Measurements from ENCODE around the gene TEP1. TPM values are rescaled to one million over a fixed set of nuclear protein-coding genes. Genes with fewer than 3 reads are reported as not detected.
"Not testable (repeated sequence)": the region's sequence is repeated elsewhere in the genome, so short reads cannot be mapped to it uniquely, and the experiment has no call there.

TEP1 gene
- total RNA-seq, 2 experiments from 2014 or later, result 29.2 to 40.1 TPM

DNA sequence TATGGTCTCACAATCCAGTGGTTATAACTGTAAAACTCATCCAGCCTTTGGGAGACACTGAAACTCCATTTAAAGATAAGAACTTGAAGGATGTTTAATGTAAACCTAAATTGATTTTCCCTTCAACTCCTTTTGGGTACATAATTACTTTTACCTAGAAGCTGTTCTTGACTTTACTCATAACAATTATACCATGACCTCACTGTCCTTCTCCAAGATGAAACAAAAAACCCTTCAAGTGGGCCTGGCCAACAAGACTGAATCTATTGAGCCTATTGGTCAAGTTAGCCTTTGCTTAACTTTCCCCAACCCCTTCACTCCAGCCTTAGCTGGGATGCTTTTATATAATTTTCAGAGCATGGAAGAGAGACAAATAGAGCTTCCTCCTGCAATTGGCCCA is 47.4 kb downstream of the TEP1 start:
- DNase-seq (no peak), ATAC-seq (no peak)
- Mint-ChIP-seq H3K4me3 (no peak overlapping the region), H3K9me3 (ENCODE audit: low read depth) (peaks cover 2% of the 10 kb centered on the region), H3K27me3 (no peaks in the 10 kb centered on the region), H3K36me3 (ENCODE audit: low read depth) (peaks cover 39% of the 10 kb centered on the region), H3K4me1 (peaks cover 24% of the 10 kb centered on the region), H3K27ac (peak overlapping the region; percentile 68)
- POLR2A ChIA-PET, result no interaction called here
- CTCF ChIA-PET, result interaction anchor here (1.9 kb wide), 1 partner anchor 22 kb away, joined by 6 read pairs; the partner anchor contains the start of gene PARP2
- intact Hi-C loops (cut with DNase I, micrococcal nuclease), result no loop called here

DNA sequence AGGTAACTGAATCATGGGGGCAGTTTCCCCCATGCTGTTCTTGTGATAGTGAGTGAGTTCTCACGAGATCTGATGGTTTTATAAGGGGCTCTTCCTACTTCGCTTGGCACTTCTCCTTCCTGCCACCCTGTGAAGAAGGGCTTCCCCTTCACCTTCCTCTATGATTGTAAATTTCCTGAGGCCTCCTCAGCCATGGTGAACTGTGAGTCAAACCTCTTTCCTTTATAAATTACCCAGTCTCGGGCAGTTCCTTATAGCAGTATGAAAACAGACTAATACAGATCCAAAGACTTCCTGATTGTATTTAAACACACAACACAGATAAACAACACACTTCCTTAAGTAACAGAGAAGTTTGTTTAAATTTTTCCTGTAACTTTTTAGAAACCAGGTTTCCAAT is 54.8 kb downstream of the TEP1 start:
- POLR2A ChIA-PET; intact Hi-C loops (cut with DNase I, micrococcal nuclease); CTCF ChIA-PET; DNase-seq; H3K27me3 Mint-ChIP-seq; ATAC-seq; H3K4me1 Mint-ChIP-seq; H3K4me3 Mint-ChIP-seq; H3K9me3 Mint-ChIP-seq (ENCODE audit: low read depth): not testable (repeated sequence)
- Mint-ChIP-seq H3K36me3 (ENCODE audit: low read depth) (peaks cover 63% of the 10 kb centered on the region), H3K27ac (peak overlapping the region; percentile 78)

GRCh38 chr14:20356422-20356821 is 56.9 kb downstream of the TEP1 start:
- Mint-ChIP-seq H3K36me3 (ENCODE audit: low read depth) (peaks cover 73% of the 10 kb centered on the region), H3K27ac (no peak overlapping the region), H3K4me1 (peaks cover 6% of the 10 kb centered on the region), H3K9me3 (ENCODE audit: low read depth) (no peaks in the 10 kb centered on the region), H3K4me3 (no peak overlapping the region), H3K27me3 (no peaks in the 10 kb centered on the region)
- ChIA-PET POLR2A (interaction anchor here (0.7 to 3.1 kb wide), 2 partner anchors 13 to 58 kb away, joined by 4 to 9 read pairs; partner anchors contain the start of gene PARP2), CTCF (interaction anchor here (0.6 to 1.6 kb wide), 3 partner anchors 26 to 29 kb away, joined by 3 read pairs; no protein-coding TSS in a partner anchor)
- intact Hi-C loops (cut with DNase I, micrococcal nuclease), result no loop called here
- ATAC-seq (no peak), DNase-seq (no peak)

GRCh38 chr14:20350860-20351259 is 62.4 kb downstream of the TEP1 start:
- CTCF ChIA-PET, result interaction anchor here (2.5 kb wide), 1 partner anchor 23 kb away, joined by 7 read pairs; no protein-coding TSS in a partner anchor
- POLR2A ChIA-PET, result interaction anchor here (0.6 kb wide), 1 partner anchor 16 kb away, joined by 3 read pairs; no protein-coding TSS in a partner anchor
- H3K27ac Mint-ChIP-seq, result no peak overlapping the region
- H3K9me3 Mint-ChIP-seq (ENCODE audit: low read depth), result no peaks in the 10 kb centered on the region
- no peaks in the 10 kb centered on the region for H3K27me3 Mint-ChIP-seq
- H3K4me3 Mint-ChIP-seq, result no peak overlapping the region
- ATAC-seq, result no peak
- DNase-seq, result no peak
- H3K36me3 Mint-ChIP-seq (ENCODE audit: low read depth), result peaks cover 60% of the 10 kb centered on the region
- no peaks in the 10 kb centered on the region for H3K4me1 Mint-ChIP-seq
- intact Hi-C loops (cut with DNase I, micrococcal nuclease), result no loop called here

DNA sequence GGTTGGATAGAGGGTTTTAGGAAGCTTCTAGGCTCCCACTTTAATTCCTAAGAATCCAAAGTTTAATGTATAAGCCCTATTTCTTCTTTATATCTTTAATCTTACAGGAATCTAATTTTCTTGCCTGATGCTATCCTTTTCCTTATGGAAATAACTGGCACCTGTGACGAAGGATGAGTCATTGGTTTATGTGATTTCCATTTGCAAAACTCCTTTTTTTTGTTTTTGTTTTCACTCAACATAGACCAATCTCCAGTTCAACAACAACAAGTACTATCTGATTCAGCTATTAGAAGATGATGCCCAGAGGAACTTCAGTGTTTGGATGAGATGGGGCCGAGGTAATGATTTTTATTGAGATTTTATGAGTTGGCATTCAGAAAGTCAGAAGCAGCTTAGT is 63.0 kb downstream of the TEP1 start:
- ATAC-seq (no peak), DNase-seq (no peak)
- CTCF ChIA-PET, result interaction anchor here (0.6 to 1.9 kb wide), 3 partner anchors 67 to 271 kb away, joined by 3 to 6 read pairs (median 3); no protein-coding TSS in a partner anchor
- Mint-ChIP-seq H3K27ac (peak overlapping the region; percentile 2), H3K4me3 (no peak overlapping the region), H3K36me3 (ENCODE audit: low read depth) (peaks cover 60% of the 10 kb centered on the region), H3K27me3 (no peaks in the 10 kb centered on the region), H3K4me1 (peaks cover 5% of the 10 kb centered on the region), H3K9me3 (ENCODE audit: low read depth) (no peaks in the 10 kb centered on the region)
- intact Hi-C loops (cut with DNase I, micrococcal nuclease), result no loop called here
- POLR2A ChIA-PET, result interaction anchor here (0.6 kb wide), 1 partner anchor 17 kb away, joined by 3 read pairs; no protein-coding TSS in a partner anchor

DNA sequence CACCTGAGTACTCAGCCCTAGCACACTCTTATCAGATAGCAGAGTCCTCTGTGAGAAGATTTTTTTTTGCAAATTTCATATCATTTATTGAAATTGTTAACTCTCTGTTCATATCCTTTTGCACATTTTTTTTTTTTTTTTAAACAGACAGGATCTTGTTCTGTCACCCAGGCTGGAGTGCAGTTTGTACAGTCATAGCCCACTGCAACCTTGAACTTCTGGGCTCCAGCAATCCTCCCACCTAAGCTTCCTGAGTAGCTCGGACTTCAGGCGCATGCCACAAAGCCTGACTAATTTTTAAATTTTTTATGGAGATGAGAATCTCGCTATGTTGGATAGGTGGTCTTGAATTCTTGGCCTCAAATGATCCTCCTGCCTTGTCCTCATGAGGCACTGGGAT is 65.6 kb downstream of the TEP1 start:
- ChIA-PET CTCF (no interaction called here), POLR2A (no interaction called here)
- H3K4me3 Mint-ChIP-seq, result no peak overlapping the region
- H3K27ac Mint-ChIP-seq, result no peak overlapping the region
- peaks cover 17% of the 10 kb centered on the region for H3K4me1 Mint-ChIP-seq
- H3K9me3 Mint-ChIP-seq (ENCODE audit: low read depth), result no peaks in the 10 kb centered on the region
- intact Hi-C loops (cut with DNase I, micrococcal nuclease), result no loop called here
- no peaks in the 10 kb centered on the region for H3K27me3 Mint-ChIP-seq
- DNase-seq (no peak), ATAC-seq (no peak)
- H3K36me3 Mint-ChIP-seq (ENCODE audit: low read depth), result peaks cover 56% of the 10 kb centered on the region

GRCh38 chr14:20346713-20347112 is 66.6 kb downstream of the TEP1 start:
- peaks cover 47% of the 10 kb centered on the region for H3K36me3 Mint-ChIP-seq (ENCODE audit: low read depth)
- no peak overlapping the region for H3K27ac Mint-ChIP-seq
- no peak for ATAC-seq
- H3K27me3 Mint-ChIP-seq, result no peaks in the 10 kb centered on the region
- no peak for DNase-seq
- no peaks in the 10 kb centered on the region for H3K9me3 Mint-ChIP-seq (ENCODE audit: low read depth)
- ChIA-PET POLR2A (no interaction called here), CTCF (no interaction called here)
- no peak overlapping the region for H3K4me3 Mint-ChIP-seq
- H3K4me1 Mint-ChIP-seq, result peaks cover 17% of the 10 kb centered on the region
- intact Hi-C loops (cut with DNase I, micrococcal nuclease), result no loop called here

DNA sequence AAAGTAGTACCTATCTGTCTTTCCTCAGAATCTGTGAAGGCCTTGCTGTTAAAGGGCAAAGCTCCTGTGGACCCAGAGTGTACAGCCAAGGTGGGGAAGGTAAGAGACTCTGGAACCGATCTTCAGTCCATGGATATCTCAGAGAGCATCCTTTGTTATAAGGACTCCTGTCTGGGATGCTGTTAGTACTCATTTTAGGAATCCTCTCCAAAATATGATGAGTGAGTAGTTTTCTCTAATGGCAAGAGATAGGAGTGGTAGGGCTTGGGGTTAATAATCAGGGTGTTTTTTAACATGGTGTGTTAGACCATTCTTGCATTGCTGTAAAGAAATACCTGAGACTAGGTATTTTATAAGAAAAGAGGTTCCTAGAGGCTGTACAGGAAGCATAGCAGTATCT is 67.9 kb downstream of the TEP1 start:
- H3K4me3 Mint-ChIP-seq, result no peak overlapping the region
- peaks cover 39% of the 10 kb centered on the region for H3K36me3 Mint-ChIP-seq (ENCODE audit: low read depth)
- intact Hi-C loops (cut with DNase I, micrococcal nuclease), result no loop called here
- no peak for DNase-seq
- H3K4me1 Mint-ChIP-seq, result peaks cover 20% of the 10 kb centered on the region
- H3K27ac Mint-ChIP-seq, result peak overlapping the region; percentile 16
- POLR2A ChIA-PET, result no interaction called here
- no peak for ATAC-seq
- H3K27me3 Mint-ChIP-seq, result no peaks in the 10 kb centered on the region
- CTCF ChIA-PET, result interaction anchor here (4.4 kb wide), 1 partner anchor 12 kb away, joined by 32 read pairs; the partner anchor contains the start of gene CCNB1IP1
- no peaks in the 10 kb centered on the region for H3K9me3 Mint-ChIP-seq (ENCODE audit: low read depth)

GRCh38 chr14:20343862-20344220 is 69.5 kb downstream of the TEP1 start:
- intact Hi-C loops (cut with DNase I, micrococcal nuclease), result loop anchor here (1.0 to 5.0 kb wide), 17 partner anchors 11 to 759 kb away; partner anchors contain the start of genes APEX1 (in 2 of the 2), CCNB1IP1 (in 2 of the 2), PNP (in 2 of the 2) and TEP1 (in 2 of the 2)
- ATAC-seq (no peak), DNase-seq (no peak)
- Mint-ChIP-seq H3K4me1 (peaks cover 20% of the 10 kb centered on the region), H3K27me3 (no peaks in the 10 kb centered on the region), H3K27ac (peak overlapping the region; percentile 92), H3K9me3 (ENCODE audit: low read depth) (no peaks in the 10 kb centered on the region), H3K4me3 (peak overlapping the region; percentile 89), H3K36me3 (ENCODE audit: low read depth) (peaks cover 30% of the 10 kb centered on the region)
- ChIA-PET POLR2A (interaction anchor here (1.1 to 2.5 kb wide), 13 partner anchors 11 to 341 kb away, joined by 4 to 49 read pairs (median 7); partner anchors contain the start of genes APEX1, CCNB1IP1, OSGEP and PIP4P1), CTCF (interaction anchor here (0.9 to 6.9 kb wide), 15 partner anchors 11 to 627 kb away, joined by 3 to 81 read pairs (median 6); partner anchors contain the start of genes APEX1, CCNB1IP1, OSGEP and PIP4P1)

DNA sequence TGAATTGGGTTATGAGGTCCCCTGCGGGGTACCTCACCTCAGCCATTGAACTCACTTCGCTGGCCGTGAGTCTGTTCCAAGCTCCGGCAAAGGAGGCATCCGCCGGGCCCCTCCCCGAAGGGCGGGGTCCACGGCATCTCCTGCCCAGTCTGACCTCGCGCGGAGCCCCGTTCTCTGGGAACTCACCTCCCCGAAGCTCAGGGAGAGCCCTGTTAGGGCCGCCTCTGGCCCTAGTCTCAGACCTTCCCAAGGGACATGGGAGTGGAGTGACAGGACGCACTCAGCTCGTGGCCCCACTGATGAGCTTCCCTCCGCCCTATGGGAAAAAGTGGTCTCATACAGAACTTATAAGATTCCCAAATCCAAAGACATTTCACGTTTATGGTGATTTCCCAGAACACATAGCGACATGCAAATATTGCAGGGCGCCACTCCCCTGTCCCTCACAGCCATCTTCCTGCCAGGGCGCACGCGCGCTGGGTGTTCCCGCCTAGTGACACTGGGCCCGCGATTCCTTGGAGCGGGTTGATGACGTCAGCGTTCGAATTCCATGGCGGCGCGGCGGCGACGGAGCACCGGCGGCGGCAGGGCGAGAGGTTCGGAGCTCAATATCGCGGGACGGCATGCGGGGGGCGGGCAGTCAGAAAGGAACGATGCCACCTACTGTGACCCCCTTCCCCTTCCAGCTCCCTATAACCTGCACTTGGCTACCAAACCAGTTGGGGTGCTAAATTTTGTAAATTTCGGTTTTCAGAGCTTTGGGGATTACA is 70.0 kb downstream of the TEP1 start, which contains the start of gene PARP2:
Gene PARP2, plus strand, starts transcription at position 544 of the 770 bp plus-strand sequence. Its CDS starts 7 bp downstream, at position 551.
- ATAC-seq, result peak; percentile 95
- intact Hi-C loops (cut with DNase I, micrococcal nuclease), result loop anchor here (1.0 to 5.0 kb wide), 17 partner anchors 10 to 760 kb away; partner anchors contain the start of genes APEX1 (in 2 of the 2), CCNB1IP1 (in 2 of the 2), PNP (in 2 of the 2) and TEP1 (in 2 of the 2)
- Mint-ChIP-seq H3K9me3 (ENCODE audit: low read depth) (no peaks in the 10 kb centered on the region), H3K27me3 (no peaks in the 10 kb centered on the region), H3K27ac (peak within 1 kb of the TSS; percentile 92), H3K4me1 (peaks cover 20% of the 10 kb centered on the region), H3K36me3 (ENCODE audit: low read depth) (peaks cover 28% of the 10 kb centered on the region), H3K4me3 (peak within 1 kb of the TSS; percentile 89)
- CTCF ChIA-PET, result interaction anchor here (0.6 to 6.9 kb wide), 20 partner anchors 10 to 628 kb away, joined by 3 to 81 read pairs (median 6); partner anchors contain the start of genes APEX1, CCNB1IP1, OSGEP and PIP4P1
- POLR2A ChIA-PET, result interaction anchor here (0.7 to 2.5 kb wide), 21 partner anchors 10 to 1169 kb away, joined by 3 to 49 read pairs (median 5); partner anchors contain the start of genes APEX1, CCNB1IP1, CHD8 and OSGEP
- DNase-seq, result peak; percentile 97

GRCh38 chr14:20341646-20342045 is 71.7 kb downstream of the TEP1 start:
- H3K4me3 Mint-ChIP-seq, result peak overlapping the region; percentile 89
- intact Hi-C loops (cut with DNase I, micrococcal nuclease), result loop anchor here (2.0 to 5.0 kb wide), 5 partner anchors 15 to 761 kb away; no protein-coding TSS in a partner anchor
- H3K27ac Mint-ChIP-seq, result no peak overlapping the region
- peaks cover 20% of the 10 kb centered on the region for H3K4me1 Mint-ChIP-seq
- ChIA-PET CTCF (interaction anchor here (0.7 to 6.9 kb wide), 13 partner anchors 9 to 350 kb away, joined by 3 to 81 read pairs (median 3); partner anchors contain the start of genes CCNB1IP1, PIP4P1, TEP1 and TTC5), POLR2A (interaction anchor here (0.6 kb wide), 1 partner anchor 76 kb away, joined by 3 read pairs; no protein-coding TSS in a partner anchor)
- peaks cover 20% of the 10 kb centered on the region for H3K36me3 Mint-ChIP-seq (ENCODE audit: low read depth)
- DNase-seq (no peak), ATAC-seq (no peak)
- H3K9me3 Mint-ChIP-seq (ENCODE audit: low read depth), result no peaks in the 10 kb centered on the region
- H3K27me3 Mint-ChIP-seq, result no peaks in the 10 kb centered on the region
